Erythroblast (primary cell): Measurements from ENCODE around the gene SLC38A8.

ENCODE experiments used
- GATA1 ChIP-seq: IDR thresholded peaks from 2 replicates; pipeline ENCODE4 v1.6.1; 2011; ENCODE audit warnings: low read depth, mild to moderate bottlenecking, control low read depth, low read length, moderate library complexity
- POLR2A ChIP-seq: IDR thresholded peaks from 2 replicates; pipeline ENCODE4 v1.6.1; 2011; ENCODE audit warnings: mild to moderate bottlenecking, low read length

- TF ChIP-seq POLR2A: no peak
- TF ChIP-seq GATA1: no peak
Measured at GRCh38 chr16:83978401-83978904, 64.1 kb downstream of the SLC38A8 start.
